SK-N-SH (cell line): Measurements from ENCODE around the gene ROPN1. TPM values are rescaled to one million over a fixed set of nuclear protein-coding genes. Genes with fewer than 3 reads are reported as not detected.
"Not testable (repeated sequence)": the region's sequence is repeated elsewhere in the genome, so short reads cannot be mapped to it uniquely, and the experiment has no call there.

Source experiments
- CTCF ChIA-PET: fragments of 300-600, 350-600 bp; formaldehyde crosslinking; extraction: SDS; loops from one replicate; lab custom pipeline; 2021; lab: Yijun Ruan, JAX
- POLR2A ChIA-PET: fragments of 350-600 bp; sonication (Branson Sonifier 250); formaldehyde crosslinking; extraction: SDS; loops from one replicate; lab custom pipeline; 2020; ENCODE audit warnings: antibody characterized with exemption, inconsistent platforms; lab: Yijun Ruan, JAX
- DNase-seq: peaks from one replicate; pipeline ENCODE4 v3.0.0; 2012
- H2AFZ ChIP-seq: fragments of 200-600 bp; sonication (generic); 2 replicates; pipeline ENCODE4 v1.8.1; 2016; ENCODE audit warnings: antibody characterized with exemption, mild to moderate bottlenecking, low read depth
- H3F3A ChIP-seq: fragments of 200-600 bp; sonication (generic); replicated peaks from 2 replicates; pipeline ENCODE3; 2016; ENCODE audit warnings: antibody characterized with exemption, mild to moderate bottlenecking; ENCODE audit not compliant: insufficient read depth
- H3K27ac ChIP-seq, 2 experiments: fragments of 200-500 bp in 1 of 2; fragments of 200-600 bp in 1 of 2; sonication (Bioruptor generic) in 1 of 2; sonication (generic), shearing (Covaris generic) in 1 of 2; 2 replicates each; pipeline versions ENCODE4 v1.5.1 to v1.6.1; 2014 to 2016; ENCODE audit warnings: low read depth in 2 of 2, inconsistent platforms in 1 of 2, low read length in 1 of 2, mild to moderate bottlenecking in 1 of 2, mixed read lengths in 1 of 2
- H3K27me3 ChIP-seq: fragments of 200-600 bp; sonication (generic), shearing (Covaris generic); 2 replicates; pipeline ENCODE4 v1.6.1; 2016; ENCODE audit warnings: mixed run types; ENCODE audit not compliant: insufficient read depth
- H3K36me3 ChIP-seq, 2 experiments: fragments of 200-500 bp in 1 of 2; fragments of 200-600 bp in 1 of 2; sonication (Bioruptor generic) in 1 of 2; sonication (generic) in 1 of 2; replicated peaks in 1 of 2; 2 replicates each; pipeline versions ENCODE3 to v1.5.1; 2014 to 2016; ENCODE audit warnings: low read length in 1 of 2, mild to moderate bottlenecking in 1 of 2; ENCODE audit not compliant: insufficient read depth in 2 of 2, control insufficient read depth in 1 of 2
- H3K4me1 ChIP-seq, 2 experiments: fragments of 200-500 bp in 1 of 2; fragments of 200-600 bp in 1 of 2; sonication (Bioruptor generic) in 1 of 2; sonication (generic), shearing (Covaris generic) in 1 of 2; 2 replicates each; pipeline versions ENCODE4 v1.5.1 to v1.6.1; 2014 to 2016; ENCODE audit warnings: low read depth in 1 of 2, low read length in 1 of 2, mixed run types in 1 of 2; ENCODE audit not compliant: insufficient read depth in 2 of 2, control insufficient read depth in 1 of 2
- H3K4me2 ChIP-seq: fragments of 200-600 bp; sonication (generic), shearing (Covaris generic); 2 replicates; pipeline ENCODE4 v1.6.1; 2017; ENCODE audit warnings: mixed run types
- H3K4me3 ChIP-seq, 2 experiments: fragments of 200-500 bp in 1 of 2; fragments of 200-600 bp in 1 of 2; sonication (Bioruptor generic) in 1 of 2; sonication (generic), shearing (Covaris generic) in 1 of 2; 2 replicates each; pipeline versions ENCODE4 v1.5.1 to v1.8.1; 2014 to 2016; ENCODE audit warnings: low read depth in 2 of 2, inconsistent platforms in 1 of 2, low read length in 1 of 2, mild to moderate bottlenecking in 1 of 2, mixed read lengths in 1 of 2, moderate library complexity in 1 of 2
- H3K79me2 ChIP-seq: fragments of 200-600 bp; sonication (generic); 2 replicates; pipeline ENCODE4 v1.8.1; 2017; ENCODE audit warnings: mild to moderate bottlenecking; ENCODE audit not compliant: insufficient read depth
- H3K9ac ChIP-seq: fragments of 200-600 bp; sonication (generic); 2 replicates; pipeline ENCODE4 v1.6.1; 2017; ENCODE audit warnings: mixed run types
- H3K9me2 ChIP-seq: fragments of 200-600 bp; sonication (generic); 2 replicates; pipeline ENCODE4 v1.6.1; 2017; ENCODE audit warnings: mixed run types
- H3K9me3 ChIP-seq: fragments of 200-600 bp; sonication (generic); 2 replicates; pipeline ENCODE4 v1.6.1; 2017; ENCODE audit warnings: mixed run types, mild to moderate bottlenecking, moderate library complexity
- H4K20me1 ChIP-seq: fragments of 200-600 bp; sonication (generic); 2 replicates; pipeline ENCODE4 v1.6.1; 2017; ENCODE audit warnings: mild to moderate bottlenecking, mixed run types; ENCODE audit not compliant: insufficient read depth
- EZH2phosphoT487 ChIP-seq: fragments of 200-600 bp; sonication (generic); IDR thresholded peaks from 2 replicates; pipeline ENCODE4 v1.6.1; 2017; ENCODE audit warnings: low read depth, mixed run types, mild to moderate bottlenecking, antibody characterized with exemption, moderate library complexity, borderline replicate concordance
- FOXM1 ChIP-seq: IDR thresholded peaks from 2 replicates; pipeline ENCODE4 v1.4.0; 2012; ENCODE audit warnings: low read depth, mild to moderate bottlenecking
- GATA2 ChIP-seq: sonication (generic); formaldehyde crosslinking; IDR thresholded peaks from 2 replicates; pipeline ENCODE4 v1.5.0; 2020; ENCODE audit warnings: mild to moderate bottlenecking, missing genetic modification reagents
- JUND ChIP-seq: IDR thresholded peaks from 2 replicates; pipeline ENCODE4 v1.4.0; 2012
- SIN3A ChIP-seq: IDR thresholded peaks from 2 replicates; pipeline ENCODE4 v1.6.1; 2012; ENCODE audit warnings: low read depth, mild to moderate bottlenecking, low read length, moderate library complexity, borderline replicate concordance
- TAF1 ChIP-seq: IDR thresholded peaks from 2 replicates; pipeline ENCODE4 v1.6.1; 2012; ENCODE audit warnings: low read depth, mild to moderate bottlenecking, low read length, moderate library complexity, borderline replicate concordance
- YY1 ChIP-seq: IDR thresholded peaks from 2 replicates; pipeline ENCODE4 v1.4.0; 2012; ENCODE audit warnings: low read depth, mild to moderate bottlenecking
- ZBTB33 ChIP-seq: IDR thresholded peaks from 2 replicates; pipeline ENCODE4 v1.4.0; 2012; ENCODE audit warnings: low read depth, borderline replicate concordance
- WGBS: methylation state at CpG from one replicate; pipeline ENCODE4 v1.1.6; 2017; ENCODE audit warnings: low lambda C conversion rate; 5-methylcytosine and 5-hydroxymethylcytosine counted together
- polyA plus RNA-seq, 3 experiments: library from polyadenylated mRNA; depleted of rRNA; stranded (reverse); fragments of >200 nt; gene quantifications; 2 replicates each; pipeline ENCODE4 v1.2.3, GENCODE V29; 2012

The ROPN1 gene
- polyA plus RNA-seq, 1 of the 3 experiments (the other 2 are of a cell fraction), result 0.05 TPM

- Histone ChIP-seq H3K79me2 (no peaks in the 10 kb centered on the region), H3K36me3 (no peaks in the 10 kb centered on the region), H4K20me1 (no peaks in the 10 kb centered on the region), H3K9me3 (0 out of 2 replicates have a peak, but pooled peaks cover 4% of the 10 kb centered on the region), H3K9me2 (no peaks in the 10 kb centered on the region), H3K4me3 (no peak overlapping the region), H3K9ac (no peak overlapping the region), H3K27me3 (no peaks in the 10 kb centered on the region), H2AFZ (no peak overlapping the region), H3K4me2 (no peak overlapping the region), H3F3A (no peaks in the 10 kb centered on the region), H3K27ac (no peak overlapping the region), H3K4me1 (peaks cover 0 to 4% of the 10 kb centered on the region in 2 experiments; a peak in 1 of 4 replicates)
- ChIA-PET POLR2A (no interaction called here), CTCF (interaction anchor here (1.0 kb wide), 1 partner anchor 32 kb away, joined by 3 read pairs; no protein-coding TSS in a partner anchor)
- no peak for TF ChIP-seq YY1
- no peak for TF ChIP-seq ZBTB33
- TF ChIP-seq JUND, result no peak
- TF ChIP-seq FOXM1, result no peak
- no peak for TF ChIP-seq TAF1
- no peak for TF ChIP-seq SIN3A
- no peak for TF ChIP-seq EZH2phosphoT487
- no peak for TF ChIP-seq GATA2
- WGBS, result 88% methylated on average over 1 of the region's 1 CpG
- no peak for DNase-seq
Measured at GRCh38 chr3:123984350-123984749, 7.6 kb downstream of the ROPN1 start.

DNA sequence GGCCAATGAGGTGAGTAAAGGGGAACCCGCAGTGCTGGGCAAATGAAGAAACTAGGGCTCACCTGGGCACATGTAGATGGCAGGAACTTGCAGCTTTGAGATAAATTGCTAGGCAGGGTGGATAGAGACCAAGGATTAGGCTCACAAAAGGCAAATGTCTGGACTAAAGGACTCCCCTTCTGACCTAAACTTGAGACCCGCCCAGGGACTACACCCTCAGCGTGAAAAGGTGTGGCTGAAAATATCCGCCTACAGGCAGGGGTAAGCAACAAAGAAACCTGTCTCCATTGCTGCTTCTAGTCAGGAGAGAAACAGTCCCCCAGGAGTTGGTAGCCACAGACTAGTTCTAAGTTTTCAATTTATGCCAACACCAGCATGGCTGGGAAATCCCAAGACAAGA, 10.6 kb downstream of the ROPN1 start:
- DNase-seq, H3K36me3 ChIP-seq, H2AFZ ChIP-seq, H3K27ac ChIP-seq, H3K9me2 ChIP-seq, H3F3A ChIP-seq, H3K4me2 ChIP-seq, H3K4me1 ChIP-seq, H3K9ac ChIP-seq, H3K9me3 ChIP-seq, POLR2A ChIA-PET, H3K79me2 ChIP-seq, H3K4me3 ChIP-seq, H3K27me3 ChIP-seq, CTCF ChIA-PET, H4K20me1 ChIP-seq: not testable (repeated sequence)
- WGBS, result 83% methylated on average over 3 of the region's 4 CpGs

GRCh38 chr3:123980539-123980938, 11.4 kb downstream of the ROPN1 start:
- no peak for DNase-seq
- H2AFZ ChIP-seq, result no peak overlapping the region; the same call in 1 of the 2 replicates
- TF ChIP-seq TAF1, result no peak
- TF ChIP-seq, all 33 proteins: peak for 0
- H3K79me2 ChIP-seq, result no peaks in the 10 kb centered on the region
- no peaks in the 10 kb centered on the region for H3K36me3 ChIP-seq
- no peaks in the 10 kb centered on the region for H3K9me2 ChIP-seq
- no peaks in the 10 kb centered on the region for H3K27me3 ChIP-seq
- POLR2A ChIA-PET, result interaction anchor here (0.8 to 1.2 kb wide), 2 partner anchors 19 to 1547 kb away, joined by 3 to 4 read pairs; partner anchors contain the start of gene CCDC14
- H3K9me3 ChIP-seq, result 0 out of 2 replicates have a peak, but pooled peaks cover 4% of the 10 kb centered on the region
- peak overlapping the region in 1 of 2 experiments; percentile 41; a peak in 2 of 4 replicates for H3K4me3 ChIP-seq
- no peak overlapping the region; the same call in 1 of the 2 replicates for H3K4me2 ChIP-seq
- H3K4me1 ChIP-seq, result peaks cover 4 to 5% of the 10 kb centered on the region in 2 experiments; a peak in 2 of 4 replicates
- H4K20me1 ChIP-seq, result no peaks in the 10 kb centered on the region
- CTCF ChIA-PET, result interaction anchor here (0.8 to 1.5 kb wide), 4 partner anchors 9 to 341 kb away, joined by 3 to 9 read pairs (median 5); no protein-coding TSS in a partner anchor
- WGBS, result 88% methylated on average over 4 of the region's 4 CpGs
- no peak overlapping the region for H3K9ac ChIP-seq
- no peaks in the 10 kb centered on the region for H3F3A ChIP-seq
- H3K27ac ChIP-seq, result no peak overlapping the region
